HG02981 (cell line): Measurements from ENCODE around the gene ATE1.

Experiments used
- ATAC-seq: cut with Tn5 transposase; IDR thresholded peaks from one replicate; pipeline ENCODE4 v1.9.1; 2021; ENCODE audit warnings: mild to moderate bottlenecking, moderate library complexity; ENCODE audit not compliant: unreplicated experiment

Gene ATE1

GRCh38 chr10:121747163-121747775 lies 180.6 kb downstream of the ATE1 start:
- ATAC-seq: no peak

- no peak for ATAC-seq
These were observed 186.5 kb downstream of the ATE1 start for GRCh38 chr10:121741248-121741792.

- ATAC-seq: no peak
These were observed 187.8 kb downstream of the ATE1 start for GRCh38 chr10:121740069-121740468.

GRCh38 chr10:121739114-121739513 lies 188.7 kb downstream of the ATE1 start:
- no peak for ATAC-seq

GRCh38 chr10:121736315-121737130 lies 191.3 kb downstream of the ATE1 start:
- no peak for ATAC-seq

- no peak for ATAC-seq
These were observed 192.6 kb downstream of the ATE1 start for GRCh38 chr10:121735263-121735662.

- no peak for ATAC-seq
These were observed 193.2 kb downstream of the ATE1 start for GRCh38 chr10:121734589-121735045.

- ATAC-seq: no peak
These were observed 195.0 kb downstream of the ATE1 start for GRCh38 chr10:121732656-121733445.

GRCh38 chr10:121732172-121732571 lies 195.7 kb downstream of the ATE1 start:
- no peak for ATAC-seq

- ATAC-seq: no peak
These were observed 203.5 kb downstream of the ATE1 start for GRCh38 chr10:121724282-121724681.

GRCh38 chr10:121722665-121723064 lies 205.2 kb downstream of the ATE1 start:
- ATAC-seq: no peak

- no peak for ATAC-seq
These were observed 206.6 kb downstream of the ATE1 start for GRCh38 chr10:121721257-121721656.

- ATAC-seq: no peak
These were observed 211.9 kb downstream of the ATE1 start for GRCh38 chr10:121715969-121716368.

GRCh38 chr10:121715076-121715475 lies 212.8 kb downstream of the ATE1 start:
- ATAC-seq: no peak

- ATAC-seq: no peak
These were observed 214.3 kb downstream of the ATE1 start for GRCh38 chr10:121713486-121713885.

- no peak for ATAC-seq
These were observed 216.9 kb downstream of the ATE1 start for GRCh38 chr10:121710971-121711370.

- ATAC-seq: no peak
These were observed 217.6 kb downstream of the ATE1 start for GRCh38 chr10:121710207-121710606.

GRCh38 chr10:121709675-121710073 lies 218.2 kb downstream of the ATE1 start:
- no peak for ATAC-seq

- ATAC-seq: no peak
These were observed 218.8 kb downstream of the ATE1 start for GRCh38 chr10:121708728-121709674.
